Neutrophil (primary cell): ENCODE results near the gene PTGER2.
A peak's percentile ranks its signal among the peaks of the same experiment; 100 is the strongest.

Experiments
- H3K27ac ChIP-seq: fragments of 200-600 bp; sonication (generic); 2 replicates; pipeline ENCODE4 v1.5.1; 2016; ENCODE audit warnings: mild to moderate bottlenecking, moderate library complexity
- H3K27me3 ChIP-seq: fragments of 200-600 bp; sonication (generic); 2 replicates; pipeline ENCODE4 v1.6.0; 2016; ENCODE audit warnings: mild to moderate bottlenecking
- H3K36me3 ChIP-seq: fragments of 200-600 bp; sonication (generic); 2 replicates; pipeline ENCODE4 v1.5.1; 2017
- H3K4me1 ChIP-seq, 2 experiments: fragments of 200-600 bp in 1 of 2; sonication (generic) in 1 of 2; 1 replicate in 1 of 2; 2 replicates in 1 of 2; pipeline versions ENCODE4 v1.5.1 to v1.6.1; 2013 to 2016; ENCODE audit warnings: low read depth in 1 of 2, low read length in 1 of 2, mild to moderate bottlenecking in 1 of 2, moderate library complexity in 1 of 2; ENCODE audit not compliant: control insufficient read depth in 1 of 2, insufficient read depth in 1 of 2
- H3K4me3 ChIP-seq, 2 experiments: fragments of 200-600 bp in 1 of 2; sonication (generic) in 1 of 2; 1 replicate in 1 of 2; 2 replicates in 1 of 2; pipeline ENCODE4 v1.5.1; 2013 to 2016; ENCODE audit warnings: low read depth in 1 of 2, low read length in 1 of 2, mild to moderate bottlenecking in 1 of 2, moderate library complexity in 1 of 2
- H3K9me3 ChIP-seq: fragments of 200-600 bp; sonication (generic); 2 replicates; pipeline ENCODE4 v1.5.1; 2016
- TF ChIP-seq, protein P1 (sequence below): fragments of 200-600 bp; sonication (generic); IDR thresholded peaks from 2 replicates; pipeline ENCODE4 v1.5.1; 2016; ENCODE audit warnings: antibody characterized with exemption

PTGER2 gene

DNA sequence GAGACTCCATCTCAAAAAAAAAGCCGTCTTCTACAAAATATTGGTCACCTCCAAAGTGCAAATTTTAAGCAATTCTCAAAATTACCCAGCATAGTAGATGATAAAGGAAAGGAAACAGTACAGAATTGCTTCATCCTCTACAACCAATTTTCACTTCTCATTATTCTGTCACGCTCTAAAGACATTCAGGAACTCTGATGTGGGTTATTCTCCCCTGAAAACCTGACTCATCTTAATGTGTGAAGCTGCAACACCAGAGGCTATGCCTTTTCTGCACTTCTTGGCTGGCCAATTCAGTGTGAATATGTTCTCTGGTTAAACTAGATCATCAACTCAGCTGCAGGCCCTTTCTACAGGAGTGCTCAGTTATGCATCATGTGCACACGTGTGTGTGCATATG is 11.0 kb downstream of the PTGER2 start:
- Histone ChIP-seq H3K4me3 (no peak overlapping the region), H3K4me1 (peaks cover 16 to 18% of the 10 kb centered on the region in 2 experiments), H3K36me3 (peaks cover 23% of the 10 kb centered on the region), H3K9me3 (no peaks in the 10 kb centered on the region), H3K27ac (peak overlapping the region; percentile 70), H3K27me3 (no peaks in the 10 kb centered on the region)
- TF ChIP-seq, protein P1, sequence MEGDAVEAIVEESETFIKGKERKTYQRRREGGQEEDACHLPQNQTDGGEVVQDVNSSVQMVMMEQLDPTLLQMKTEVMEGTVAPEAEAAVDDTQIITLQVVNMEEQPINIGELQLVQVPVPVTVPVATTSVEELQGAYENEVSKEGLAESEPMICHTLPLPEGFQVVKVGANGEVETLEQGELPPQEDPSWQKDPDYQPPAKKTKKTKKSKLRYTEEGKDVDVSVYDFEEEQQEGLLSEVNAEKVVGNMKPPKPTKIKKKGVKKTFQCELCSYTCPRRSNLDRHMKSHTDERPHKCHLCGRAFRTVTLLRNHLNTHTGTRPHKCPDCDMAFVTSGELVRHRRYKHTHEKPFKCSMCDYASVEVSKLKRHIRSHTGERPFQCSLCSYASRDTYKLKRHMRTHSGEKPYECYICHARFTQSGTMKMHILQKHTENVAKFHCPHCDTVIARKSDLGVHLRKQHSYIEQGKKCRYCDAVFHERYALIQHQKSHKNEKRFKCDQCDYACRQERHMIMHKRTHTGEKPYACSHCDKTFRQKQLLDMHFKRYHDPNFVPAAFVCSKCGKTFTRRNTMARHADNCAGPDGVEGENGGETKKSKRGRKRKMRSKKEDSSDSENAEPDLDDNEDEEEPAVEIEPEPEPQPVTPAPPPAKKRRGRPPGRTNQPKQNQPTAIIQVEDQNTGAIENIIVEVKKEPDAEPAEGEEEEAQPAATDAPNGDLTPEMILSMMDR: no peak

DNA sequence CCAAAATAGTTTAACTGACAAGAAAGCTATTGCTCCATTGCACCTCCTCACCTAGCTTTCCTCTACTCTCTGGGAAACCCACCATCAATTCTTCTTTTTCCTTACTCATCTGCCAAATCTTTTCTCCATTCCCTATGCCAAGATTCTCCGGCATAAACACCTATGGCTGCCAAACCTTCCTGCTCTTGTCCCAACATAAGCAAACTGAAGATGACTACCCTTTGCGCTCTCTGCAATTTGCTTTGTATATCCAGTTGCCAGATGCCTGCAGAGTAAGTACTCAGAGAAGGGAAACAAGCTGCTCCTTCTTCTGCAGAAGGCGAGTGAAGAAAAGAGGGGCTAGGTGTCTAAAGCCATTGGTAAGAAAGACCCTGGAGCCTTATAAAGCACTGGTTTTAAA is 11.5 kb downstream of the PTGER2 start:
- no peaks in the 10 kb centered on the region for H3K27me3 ChIP-seq
- H3K27ac ChIP-seq: peak overlapping the region; percentile 70
- H3K36me3 ChIP-seq: peaks cover 26% of the 10 kb centered on the region
- TF ChIP-seq, protein P1: no peak
- H3K9me3 ChIP-seq: no peaks in the 10 kb centered on the region
- no peak overlapping the region for H3K4me3 ChIP-seq
- peaks cover 16 to 18% of the 10 kb centered on the region in 2 experiments for H3K4me1 ChIP-seq

DNA sequence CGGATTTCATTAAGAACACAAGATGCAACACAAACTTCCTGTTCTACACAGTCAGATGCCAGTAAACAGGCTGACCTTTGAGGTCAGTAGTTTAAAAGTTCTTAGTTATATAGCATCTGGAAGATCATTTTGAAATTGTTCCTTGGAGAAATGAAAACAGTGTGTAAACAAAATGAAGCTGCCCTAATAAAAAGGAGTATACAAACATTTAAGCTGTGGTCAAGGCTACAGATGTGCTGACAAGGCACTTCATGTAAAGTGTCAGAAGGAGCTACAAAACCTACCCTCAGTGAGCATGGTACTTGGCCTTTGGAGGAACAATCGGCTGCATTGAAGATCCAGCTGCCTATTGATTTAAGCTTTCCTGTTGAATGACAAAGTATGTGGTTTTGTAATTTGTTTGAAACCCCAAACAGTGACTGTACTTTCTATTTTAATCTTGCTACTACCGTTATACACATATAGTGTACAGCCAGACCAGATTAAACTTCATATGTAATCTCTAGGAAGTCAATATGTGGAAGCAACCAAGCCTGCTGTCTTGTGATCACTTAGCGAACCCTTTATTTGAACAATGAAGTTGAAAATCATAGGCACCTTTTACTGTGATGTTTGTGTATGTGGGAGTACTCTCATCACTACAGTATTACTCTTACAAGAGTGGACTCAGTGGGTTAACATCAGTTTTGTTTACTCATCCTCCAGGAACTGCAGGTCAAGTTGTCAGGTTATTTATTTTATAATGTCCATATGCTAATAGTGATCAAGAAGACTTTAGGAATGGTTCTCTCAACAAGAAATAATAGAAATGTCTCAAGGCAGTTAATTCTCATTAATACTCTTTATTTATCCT is 13.5 kb downstream of the PTGER2 start:
- H3K27ac ChIP-seq: peak overlapping the region; percentile 23
- peaks cover 16 to 18% of the 10 kb centered on the region in 2 experiments for H3K4me1 ChIP-seq
- H3K36me3 ChIP-seq: peaks cover 26% of the 10 kb centered on the region
- H3K9me3 ChIP-seq: no peaks in the 10 kb centered on the region
- H3K27me3 ChIP-seq: no peaks in the 10 kb centered on the region
- no peak overlapping the region for H3K4me3 ChIP-seq
- TF ChIP-seq, protein P1: no peak

DNA sequence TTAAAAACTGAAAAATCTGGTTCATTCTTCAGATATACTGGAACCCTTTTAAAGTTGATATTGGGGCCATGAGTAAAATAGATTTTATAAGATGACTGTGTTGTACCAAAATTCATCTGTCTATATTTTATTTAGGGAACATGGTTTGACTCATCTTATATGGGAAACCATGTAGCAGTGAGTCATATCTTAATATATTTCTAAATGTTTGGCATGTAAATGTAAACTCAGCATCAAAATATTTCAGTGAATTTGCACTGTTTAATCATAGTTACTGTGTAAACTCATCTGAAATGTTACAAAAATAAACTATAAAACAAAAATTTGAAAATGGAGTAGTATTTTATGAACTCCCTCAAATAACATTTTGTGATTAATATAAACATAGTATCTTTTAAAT is 14.2 kb downstream of the PTGER2 start:
- Histone ChIP-seq H3K27ac (no peak overlapping the region), H3K9me3 (no peaks in the 10 kb centered on the region), H3K4me3 (no peak overlapping the region), H3K27me3 (no peaks in the 10 kb centered on the region), H3K36me3 (peaks cover 26% of the 10 kb centered on the region), H3K4me1 (peaks cover 16 to 18% of the 10 kb centered on the region in 2 experiments)
- TF ChIP-seq, protein P1: no peak

DNA sequence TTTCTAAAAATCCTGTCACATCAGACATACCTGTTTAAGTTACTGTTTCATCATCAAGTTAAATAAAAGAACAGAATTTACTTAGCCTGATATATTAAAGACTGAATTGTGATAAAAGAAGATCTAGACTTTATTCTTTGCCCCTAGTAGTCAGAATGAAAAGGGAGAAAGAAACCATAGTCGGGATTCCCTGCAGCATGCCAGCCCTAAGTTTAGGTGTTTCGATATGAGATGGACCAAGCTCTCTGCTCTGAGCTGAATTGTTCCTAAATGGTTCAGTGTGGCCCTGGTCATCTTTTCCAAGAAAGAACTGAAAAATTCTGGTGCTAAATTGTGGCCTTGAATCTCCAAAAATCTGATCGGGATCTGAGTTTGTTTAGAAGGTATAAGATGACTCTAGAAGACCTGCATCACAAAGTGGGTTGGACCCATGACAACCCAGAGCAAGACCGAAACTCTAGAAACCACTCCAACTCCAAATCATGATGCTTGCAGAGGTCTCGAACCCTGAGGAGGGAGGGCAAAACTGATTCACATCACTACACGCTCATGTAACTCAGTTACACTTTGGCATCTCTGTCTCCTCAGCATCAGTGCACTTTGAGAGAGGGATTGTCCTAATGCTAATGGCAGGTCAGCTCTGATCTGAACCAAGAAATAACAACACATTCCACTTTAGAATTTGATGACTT is 15.7 kb downstream of the PTGER2 start:
- peaks cover 26% of the 10 kb centered on the region for H3K36me3 ChIP-seq
- H3K27ac ChIP-seq: no peak overlapping the region
- H3K4me3 ChIP-seq: no peak overlapping the region
- H3K4me1 ChIP-seq: peaks cover 9 to 12% of the 10 kb centered on the region in 2 experiments
- H3K9me3 ChIP-seq: no peaks in the 10 kb centered on the region
- H3K27me3 ChIP-seq: no peaks in the 10 kb centered on the region
- TF ChIP-seq, protein P1: no peak
